Right ventricle myocardium inferior (tissue), 1 donor: Measurements from ENCODE around the gene ANTXR2. TPM values are rescaled to one million over a fixed set of nuclear protein-coding genes. Genes with fewer than 3 reads are reported as not detected.

Experiments used
- ATAC-seq: fragments of 200-7000 bp; cut with Tn5 transposase; one replicate; pipeline ENCODE4 v1.9.1; 2020; ENCODE audit warnings: mild to moderate bottlenecking, moderate library complexity
- DNase-seq: peaks from one replicate; pipeline ENCODE4 v3.0.0; 2021; ENCODE audit errors: missing footprints
- intact Hi-C: fragments of 100-400 bp; cut with DNase I; formaldehyde crosslinking; loops from one replicate; pipeline ENCODE4 v1.11.0; 2022
- total RNA-seq: library from RNA; stranded (reverse); fragmentation: NEBNext Ultra II Directional; extraction: Animal tissue kit (Norgen Biotek cat#: 25700); gene quantifications from one replicate; pipeline ENCODE4 v1.2.1, GENCODE V29; 2021
- donor health status: DM: no; HTN: yes; CAD: no; lungs with severe emphysema.

ANTXR2 gene
- total RNA-seq, 1 donor from 2014 or later: 48.1 TPM

DNA sequence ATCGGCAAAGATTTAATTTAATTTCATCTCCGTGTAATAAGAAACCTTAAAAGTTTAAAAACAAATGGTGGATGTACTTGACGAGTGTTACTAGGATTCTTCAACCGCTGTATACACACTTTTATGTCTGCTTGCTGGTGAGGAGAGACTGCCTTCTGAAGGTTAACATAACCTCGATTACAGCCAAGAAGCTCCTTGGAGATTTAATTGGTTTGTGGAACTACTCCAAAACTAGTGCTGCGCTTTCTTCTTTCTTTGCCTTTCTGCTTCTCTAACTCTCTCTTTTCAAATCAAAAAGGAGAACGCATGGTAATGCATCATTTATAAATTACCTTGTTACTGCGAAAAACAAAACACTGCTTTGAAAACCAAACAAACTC is 109.0 kb downstream of the ANTXR2 start:
- ATAC-seq (no peak), DNase-seq (no peak)
- intact Hi-C loops: no loop called here

DNA sequence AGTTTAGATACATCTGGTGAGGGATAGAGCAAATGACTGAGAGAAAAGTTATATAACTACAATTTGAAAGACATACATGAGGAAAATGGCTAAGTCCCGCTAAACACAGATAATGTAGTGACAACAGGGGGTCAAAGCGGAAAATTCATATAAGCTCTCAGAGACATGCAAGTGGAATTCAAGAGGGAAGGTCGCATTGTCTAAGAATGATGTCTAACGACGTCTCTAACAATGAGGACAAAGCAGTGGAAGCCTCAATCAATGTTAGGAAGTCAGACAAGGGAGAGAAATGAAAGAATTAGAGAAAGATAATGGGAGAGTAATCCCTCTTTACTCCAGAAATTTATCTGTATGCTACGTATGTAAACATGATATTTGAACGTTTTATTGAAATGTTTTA is 113.4 kb downstream of the ANTXR2 start:
- DNase-seq: no peak
- no peak for ATAC-seq
- intact Hi-C loops: no loop called here

DNA sequence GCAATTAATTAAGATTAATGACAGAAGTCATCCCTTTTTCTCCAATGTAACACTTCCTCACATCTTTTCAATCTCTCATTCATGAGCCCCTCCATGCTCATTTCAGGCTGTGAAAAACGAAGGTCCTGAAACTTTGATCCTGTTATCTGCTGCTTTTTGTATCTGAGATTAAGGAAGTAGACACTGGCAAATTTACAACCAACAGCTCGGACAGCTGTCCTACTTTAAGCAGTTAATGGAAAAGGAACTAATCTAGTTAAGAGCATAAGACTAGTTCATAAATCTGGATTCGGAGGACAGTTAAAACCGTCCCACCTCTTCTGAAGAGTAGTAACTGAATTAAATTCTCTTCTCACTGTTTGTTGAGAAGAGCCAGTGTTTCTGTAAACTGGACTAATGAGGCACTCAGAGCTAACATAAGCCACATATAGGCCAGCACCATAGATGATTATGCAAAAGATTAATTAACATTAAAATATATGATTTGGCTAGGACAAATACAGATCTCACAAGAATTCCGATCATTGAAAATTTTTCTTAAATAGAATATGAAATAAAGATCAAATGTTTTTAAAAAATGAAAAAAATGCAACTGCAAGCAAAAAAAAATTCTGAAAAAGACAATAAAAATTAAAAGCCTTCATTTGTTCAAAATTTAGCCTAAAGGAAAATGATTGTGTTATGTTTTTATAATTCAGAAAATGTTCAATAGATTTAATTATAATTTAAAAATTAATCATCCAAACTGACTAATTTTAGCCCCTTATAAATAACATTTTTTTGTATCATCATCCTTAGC is 114.4 kb downstream of the ANTXR2 start:
- ATAC-seq (no peak), DNase-seq (no peak)
- intact Hi-C loops: no loop called here

DNA sequence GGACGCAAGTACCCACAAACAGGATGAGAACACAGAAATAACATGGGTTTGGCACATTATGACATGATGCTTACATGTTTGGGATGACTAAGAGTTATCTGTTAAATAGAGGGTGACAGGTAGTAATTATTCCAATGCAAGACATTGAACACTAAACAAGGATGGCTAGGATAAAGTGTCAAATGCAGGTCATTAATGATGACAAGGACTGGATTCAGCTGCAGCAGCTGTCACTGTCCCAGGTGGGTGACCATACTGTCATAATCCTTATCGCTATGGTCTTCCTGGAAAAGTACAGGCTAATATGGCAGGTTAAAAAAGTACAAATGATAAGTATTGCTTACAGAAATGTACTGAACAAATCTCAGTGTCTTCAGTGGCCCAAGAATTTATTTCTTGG is 123.9 kb downstream of the ANTXR2 start:
- DNase-seq: no peak
- no peak for ATAC-seq

DNA sequence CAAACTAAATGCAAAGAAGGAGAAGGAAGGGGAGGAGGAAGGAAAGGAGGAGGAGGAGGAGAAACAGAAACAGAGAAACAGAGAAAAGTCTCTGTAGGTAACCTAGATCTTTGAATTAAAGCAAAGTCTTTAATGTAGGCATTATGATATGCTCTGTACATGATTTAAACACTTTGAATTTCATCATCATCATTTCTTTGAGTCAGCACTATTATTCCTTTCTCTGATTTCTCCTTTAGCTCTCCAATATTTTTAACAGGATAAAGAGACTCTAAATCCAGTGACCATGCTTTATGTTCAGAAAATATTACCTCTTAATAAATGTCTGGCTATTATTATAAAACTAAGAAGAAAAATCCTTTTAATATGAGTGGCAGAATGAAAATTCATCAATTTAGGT is 124.3 kb downstream of the ANTXR2 start:
- ATAC-seq: no peak
- intact Hi-C loops: no loop called here
- DNase-seq: no peak

More for the DNA sequence above, 123.9 kb downstream of the ANTXR2 start:
- intact Hi-C loops: no loop called here

DNA sequence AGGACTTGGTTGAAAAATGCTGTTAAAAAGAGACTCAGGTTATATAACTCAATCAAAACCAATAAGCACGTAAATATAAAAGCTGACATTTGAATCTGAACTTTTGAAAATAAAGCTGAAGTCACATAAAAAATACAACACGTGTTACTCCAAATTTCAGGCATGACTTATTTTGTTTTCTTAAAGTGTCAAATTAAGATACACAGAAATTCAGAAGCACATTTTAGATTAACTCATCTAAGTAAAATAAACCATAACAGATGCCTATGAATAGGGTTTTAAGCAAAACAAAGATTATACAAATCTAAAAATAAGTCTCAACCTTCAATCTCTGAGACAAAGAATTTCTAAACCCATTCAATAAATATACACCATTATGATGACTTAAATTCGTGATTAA is 124.8 kb downstream of the ANTXR2 start:
- ATAC-seq: no peak
- intact Hi-C loops: no loop called here
- no peak for DNase-seq

DNA sequence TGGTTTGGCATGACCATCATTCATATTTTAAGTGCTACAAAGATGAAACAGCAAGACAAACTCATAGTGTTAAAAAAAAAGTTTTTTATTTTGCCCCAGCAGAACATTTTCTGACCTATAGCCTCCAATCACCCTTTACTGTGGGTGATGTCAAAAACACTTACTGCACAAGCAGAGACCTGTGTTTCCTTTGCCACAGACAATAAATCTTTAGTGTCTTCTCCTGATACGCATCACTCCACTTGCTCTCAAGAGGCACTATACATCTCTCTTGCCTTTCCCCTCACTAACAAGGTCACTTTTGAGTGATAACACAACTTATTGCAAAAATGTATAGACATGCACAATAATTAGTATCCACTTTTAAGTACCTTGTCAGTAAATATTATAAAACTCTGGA is 125.6 kb downstream of the ANTXR2 start:
- no peak for DNase-seq
- no peak for ATAC-seq
- intact Hi-C loops: no loop called here

DNA sequence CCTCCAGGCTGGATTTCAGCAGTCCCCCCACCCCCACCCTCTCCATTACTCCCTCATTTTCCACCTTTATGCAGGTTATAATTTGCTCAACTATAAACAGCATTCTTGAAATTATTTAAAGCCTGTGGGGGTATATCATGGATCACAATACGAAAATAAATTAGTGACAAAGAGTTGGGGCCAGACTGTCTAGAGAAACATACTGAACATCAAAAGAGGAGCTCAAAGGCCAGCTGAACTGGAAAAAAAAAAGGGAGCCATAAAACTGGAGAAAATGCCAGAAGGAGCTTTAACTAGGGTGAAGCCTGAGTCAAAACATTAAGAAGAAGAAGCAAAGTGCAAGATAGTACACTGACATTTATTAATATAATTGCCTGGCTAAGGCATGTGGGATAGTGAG is 137.8 kb downstream of the ANTXR2 start:
- DNase-seq (no peak), ATAC-seq (no peak)
- intact Hi-C loops: no loop called here

DNA sequence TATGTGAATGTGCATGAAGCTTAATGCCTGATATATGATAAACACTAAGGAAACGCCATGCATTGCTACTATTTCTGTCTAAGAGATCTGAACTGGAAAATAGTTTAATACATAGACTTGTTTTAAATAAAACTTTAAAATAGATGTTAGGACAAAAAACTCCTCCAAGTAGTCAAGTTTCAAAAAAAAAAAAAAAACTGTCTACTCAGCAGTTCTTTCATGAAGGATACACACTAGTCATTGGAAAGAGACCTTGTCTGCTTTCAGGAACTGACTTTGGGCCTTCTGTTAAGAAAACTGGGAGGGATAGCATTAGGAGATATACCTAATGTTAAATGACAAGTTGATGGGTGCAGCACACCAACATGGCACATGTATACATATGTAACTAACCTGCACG is 138.4 kb downstream of the ANTXR2 start:
- intact Hi-C loops: no loop called here
- DNase-seq (no peak), ATAC-seq (no peak)

DNA sequence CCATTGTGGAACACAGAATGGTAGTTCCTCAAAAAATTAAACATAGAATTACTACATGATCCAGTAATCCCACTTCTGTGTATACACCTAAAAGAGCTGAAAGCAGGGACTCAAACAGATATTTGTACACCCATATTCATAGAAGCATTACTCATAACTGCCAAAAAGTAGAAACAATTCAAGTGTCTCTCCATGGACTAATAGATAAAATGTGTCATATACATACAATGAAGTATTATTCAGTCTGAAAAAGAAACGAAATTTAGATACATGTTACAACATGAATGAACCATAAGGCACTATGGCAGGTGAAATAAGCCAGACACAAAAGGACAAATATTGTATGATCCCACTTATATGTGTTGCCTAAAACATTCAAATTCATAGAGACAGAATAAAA is 145.1 kb downstream of the ANTXR2 start:
- DNase-seq (no peak), ATAC-seq (no peak)
- intact Hi-C loops: no loop called here

DNA sequence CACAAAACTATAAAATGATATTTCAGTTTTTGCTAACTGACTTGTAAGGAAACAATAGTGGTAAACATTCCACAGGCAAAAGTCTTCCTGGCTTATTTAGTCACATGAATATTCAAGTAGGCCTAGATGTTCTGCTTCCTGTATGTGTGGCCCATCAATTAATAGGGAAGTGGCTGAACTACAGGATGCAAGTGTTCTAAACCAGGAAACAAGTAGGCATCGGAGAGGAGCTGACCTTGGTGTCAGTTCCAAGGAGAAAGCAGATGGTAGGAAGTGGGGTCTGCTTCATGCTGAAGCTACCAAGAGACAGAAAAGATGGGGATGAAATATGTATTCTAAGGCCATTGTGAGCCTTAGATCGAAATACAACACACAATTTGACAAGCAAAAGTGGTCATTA is 149.7 kb downstream of the ANTXR2 start:
- ATAC-seq (no peak), DNase-seq (no peak)
- intact Hi-C loops: no loop called here

DNA sequence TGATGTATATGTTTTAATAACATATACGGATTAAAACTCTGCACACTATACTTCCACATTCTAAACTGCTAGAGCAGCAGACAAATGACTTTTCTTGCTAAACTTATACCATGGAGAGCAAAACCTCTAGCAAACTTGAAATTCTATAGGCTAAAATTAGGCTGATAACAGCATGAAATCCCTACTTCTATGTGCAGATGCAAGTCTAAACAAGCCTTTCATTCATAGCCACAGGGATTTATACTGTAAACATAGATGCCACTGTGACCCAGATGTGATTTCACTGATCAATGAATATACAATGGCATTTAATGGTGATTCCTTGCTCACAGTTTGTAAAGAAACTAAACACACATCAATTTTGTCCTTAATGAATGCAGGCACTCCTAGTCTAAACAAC is 151.0 kb downstream of the ANTXR2 start:
- ATAC-seq: no peak
- intact Hi-C loops: no loop called here
- DNase-seq: no peak

DNA sequence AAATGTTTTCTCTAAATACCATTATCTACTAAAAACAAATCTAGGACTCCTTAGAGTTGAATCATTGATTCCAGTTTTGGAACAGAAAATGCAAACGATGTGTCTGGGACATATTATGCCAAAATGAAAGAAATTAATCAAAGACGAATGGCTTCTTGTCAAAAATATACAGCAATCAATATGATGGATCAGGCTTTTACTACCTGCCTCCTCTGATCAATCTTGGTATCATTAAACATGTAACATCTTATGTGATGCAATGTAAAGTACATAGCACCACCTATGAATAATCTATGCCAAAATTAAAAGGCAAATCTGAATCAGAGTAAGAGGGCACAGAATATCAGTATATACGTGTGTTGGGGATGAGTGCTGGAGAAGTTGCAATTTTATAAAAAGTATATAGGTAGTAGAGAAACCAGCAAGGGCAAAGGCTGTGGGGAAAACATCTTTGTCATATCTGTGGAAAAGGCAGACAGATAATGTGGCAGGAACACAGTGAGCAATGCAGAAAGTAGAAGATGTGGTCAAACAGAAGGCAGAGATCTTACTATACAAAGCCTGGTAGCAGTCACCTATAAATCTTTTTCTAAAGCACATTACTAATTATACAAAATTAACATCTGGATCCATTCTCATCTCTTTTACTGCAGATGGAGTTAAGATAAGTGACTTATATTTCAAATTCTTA is 152.7 kb downstream of the ANTXR2 start:
- intact Hi-C loops: no loop called here

DNA sequence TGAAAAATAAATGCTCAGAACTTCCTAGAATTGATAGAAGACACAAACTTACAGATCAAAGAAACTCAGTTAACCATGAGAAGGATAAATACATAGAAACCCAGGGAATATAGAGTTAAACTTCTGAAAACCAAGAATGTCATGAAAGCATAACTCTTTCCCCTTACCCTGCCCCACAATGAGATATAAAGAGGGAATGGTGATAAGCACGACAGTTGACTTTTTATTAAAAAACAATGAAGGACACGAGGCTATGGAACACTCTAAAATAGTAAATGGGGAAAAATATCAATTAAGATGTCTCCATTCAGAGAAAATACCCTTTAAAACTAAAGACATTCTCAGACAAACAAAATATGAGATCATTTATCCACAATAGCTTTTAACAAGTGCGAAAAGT is 154.7 kb downstream of the ANTXR2 start:
- DNase-seq: no peak
- ATAC-seq: no peak
- intact Hi-C loops: loop anchor here (10.0 kb wide), 1 partner anchor 287 kb away; no protein-coding TSS in a partner anchor

More for the DNA sequence above, 152.7 kb downstream of the ANTXR2 start:
- DNase-seq (no peak), ATAC-seq (no peak)

DNA sequence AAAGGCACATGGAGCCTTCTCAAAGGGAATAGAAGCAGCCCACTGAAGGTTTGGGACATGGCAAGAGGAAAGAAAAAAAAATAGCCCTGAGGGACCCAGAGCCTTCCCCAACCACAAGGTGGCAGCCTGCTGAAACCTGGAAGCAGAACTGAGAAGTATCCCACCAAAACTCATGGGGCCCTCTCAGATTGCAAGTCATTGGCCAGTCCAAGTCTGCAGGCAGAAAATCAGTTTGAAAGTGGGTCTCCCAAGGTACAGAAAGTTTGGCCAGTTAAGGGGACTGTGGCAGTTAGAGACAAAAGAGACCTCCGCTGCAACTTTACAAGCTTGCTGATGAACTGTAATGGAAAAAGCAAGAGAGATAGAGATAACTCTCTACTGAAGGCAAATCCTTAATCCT is 155.8 kb downstream of the ANTXR2 start:
- no peak for DNase-seq
- intact Hi-C loops: loop anchor here (10.0 kb wide), 1 partner anchor 288 kb away; no protein-coding TSS in a partner anchor
- no peak for ATAC-seq

DNA sequence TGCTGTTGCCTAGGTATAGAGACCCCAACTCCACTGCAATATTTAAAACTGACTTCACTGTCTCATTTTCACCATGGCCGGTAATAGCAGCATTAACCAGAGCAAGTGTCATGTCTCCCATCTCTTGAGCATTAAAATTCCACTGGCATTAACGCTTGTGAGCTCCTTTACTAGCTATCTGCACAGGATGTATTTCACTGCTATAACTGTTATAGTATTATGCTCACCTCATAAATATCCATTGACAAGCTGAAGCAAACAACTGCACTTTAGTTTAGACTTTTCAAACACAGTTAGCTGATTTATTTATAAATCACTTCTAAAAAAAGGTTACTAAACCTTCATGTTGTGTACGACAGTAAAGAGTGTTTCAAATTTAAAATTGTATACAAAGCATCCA is 157.8 kb downstream of the ANTXR2 start:
- intact Hi-C loops: loop anchor here (10.0 kb wide), 1 partner anchor 290 kb away; no protein-coding TSS in a partner anchor
- ATAC-seq: no peak
- DNase-seq: no peak

DNA sequence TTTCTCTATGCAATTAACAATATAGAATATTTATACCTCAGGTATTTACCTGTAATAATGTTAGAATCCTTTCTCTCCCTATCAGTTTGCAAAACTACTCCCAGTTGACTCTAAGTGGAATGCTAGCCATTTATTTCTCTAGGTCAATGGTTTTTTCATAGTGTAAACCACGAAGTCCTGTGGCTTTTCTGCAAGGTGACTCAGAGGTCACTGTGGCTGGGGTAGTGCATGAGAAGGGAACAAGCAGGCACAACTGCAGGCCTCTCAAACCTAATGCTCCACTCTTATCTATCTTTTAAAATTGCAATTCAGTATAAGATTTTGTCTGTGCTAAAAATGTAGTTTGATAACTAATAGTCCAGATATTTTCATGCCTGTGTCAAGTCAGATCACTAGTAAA is 159.4 kb downstream of the ANTXR2 start:
- intact Hi-C loops: loop anchor here (10.0 kb wide), 1 partner anchor 291 kb away; no protein-coding TSS in a partner anchor
- DNase-seq (no peak), ATAC-seq (no peak)

DNA sequence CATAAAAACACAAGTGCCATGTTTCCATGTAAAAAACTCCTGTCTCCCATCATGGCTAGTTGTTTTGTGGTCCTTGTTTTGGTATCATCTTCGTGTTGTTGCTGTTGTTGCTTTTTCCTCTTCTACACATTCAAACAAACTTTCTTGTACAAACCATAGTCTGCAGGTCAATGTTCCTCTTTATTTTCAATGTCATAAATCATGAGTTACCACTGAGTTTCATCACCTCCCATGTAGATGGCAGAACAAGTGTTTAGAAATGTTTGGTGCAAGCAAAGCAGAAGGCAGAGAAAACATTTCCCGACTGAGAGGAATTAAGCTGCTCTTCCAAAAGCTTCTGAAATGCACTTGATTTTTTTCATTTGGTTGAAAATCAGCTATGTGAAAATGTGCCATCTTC is 166.0 kb downstream of the ANTXR2 start:
- intact Hi-C loops: no loop called here
- DNase-seq (no peak), ATAC-seq (no peak)

DNA sequence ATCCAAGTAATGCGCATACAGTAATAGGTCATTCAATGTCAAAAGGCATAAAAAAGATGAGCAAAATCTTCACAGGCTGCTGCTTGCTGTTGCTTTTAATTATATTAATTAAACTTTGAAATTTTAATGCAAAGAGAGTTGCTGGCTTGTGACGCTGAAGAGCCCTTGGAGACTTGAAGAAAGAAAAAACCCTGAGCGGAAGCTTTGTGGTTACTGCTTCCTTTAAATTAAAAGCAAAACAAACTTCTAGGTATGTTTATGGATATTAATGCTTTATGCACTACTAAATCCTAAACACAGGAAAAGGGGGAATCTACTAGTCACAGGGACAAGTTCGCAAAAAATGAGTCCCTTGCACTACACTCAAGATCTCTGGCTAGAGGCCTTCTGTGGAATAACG is 166.7 kb downstream of the ANTXR2 start:
- intact Hi-C loops: no loop called here
- DNase-seq (no peak), ATAC-seq (no peak)

DNA sequence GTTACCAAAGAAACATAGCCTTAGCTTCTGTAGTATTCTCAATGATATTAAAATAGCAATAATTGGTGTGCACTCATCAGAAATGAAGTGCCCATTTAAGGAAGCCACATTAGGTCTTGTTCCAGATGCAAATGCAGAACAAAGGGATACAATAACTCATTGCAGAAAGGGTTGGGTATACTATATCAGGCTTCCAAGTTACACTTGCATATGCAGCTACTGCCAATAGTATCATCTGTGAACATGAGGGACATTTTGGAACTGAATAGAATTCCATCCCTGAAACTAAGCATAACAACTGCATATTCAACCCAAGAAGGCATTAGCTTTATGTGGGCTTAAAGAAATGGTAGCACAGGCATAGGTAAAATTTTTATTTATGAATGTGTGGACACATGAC is 167.8 kb downstream of the ANTXR2 start:
- intact Hi-C loops: no loop called here
- DNase-seq (no peak), ATAC-seq (no peak)
